Raji (cell line): ENCODE measurements around the gene UCK2.

Experiments
- POLR2A ChIP-seq: IDR thresholded peaks from 2 replicates; pipeline ENCODE4 v1.6.1; 2011; ENCODE audit warnings: low read depth, low read length, control low read depth; ENCODE audit not compliant: insufficient read depth

The UCK2 gene

DNA sequence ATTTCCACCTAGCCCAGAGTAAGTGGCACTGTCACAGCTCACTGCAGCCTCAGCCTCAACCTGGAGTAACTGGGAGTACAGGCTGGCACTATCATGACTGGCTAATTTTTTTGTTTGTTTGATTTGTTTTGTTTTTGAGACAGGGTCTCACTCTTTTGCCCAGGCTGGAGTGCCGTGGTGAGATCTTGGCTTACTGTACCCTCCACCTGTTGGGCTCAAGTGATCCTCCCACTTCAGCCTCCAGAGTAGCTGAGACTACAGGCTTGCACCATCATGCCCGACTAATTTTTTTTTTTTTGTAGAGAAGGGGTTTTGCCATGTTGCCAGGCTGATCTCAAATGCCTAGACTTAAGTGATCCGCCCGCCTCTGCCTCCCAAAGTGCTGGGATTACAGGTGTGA, 2.5 kb downstream of the UCK2 start:
- TF ChIP-seq POLR2A: no peak

DNA sequence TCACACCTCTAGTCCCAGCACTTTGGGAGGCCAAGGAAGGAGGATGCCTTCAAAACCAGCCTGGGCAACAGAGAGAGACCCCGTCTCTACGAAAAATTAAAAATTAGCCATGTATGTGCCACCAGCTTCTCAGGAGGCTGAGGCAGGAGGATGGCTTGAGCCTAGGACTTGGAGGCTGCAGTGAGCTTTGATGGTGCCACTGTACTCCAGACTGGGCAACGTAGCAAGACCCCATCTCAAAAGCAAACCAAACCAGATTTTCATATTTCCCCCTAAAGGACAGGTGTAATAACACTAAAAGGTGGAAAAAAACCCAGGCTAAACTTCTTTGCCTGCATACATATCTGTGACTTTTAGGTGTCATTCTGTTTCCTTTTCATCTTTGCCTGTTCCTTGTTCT, 3.7 kb downstream of the UCK2 start:
- no peak for TF ChIP-seq POLR2A

DNA sequence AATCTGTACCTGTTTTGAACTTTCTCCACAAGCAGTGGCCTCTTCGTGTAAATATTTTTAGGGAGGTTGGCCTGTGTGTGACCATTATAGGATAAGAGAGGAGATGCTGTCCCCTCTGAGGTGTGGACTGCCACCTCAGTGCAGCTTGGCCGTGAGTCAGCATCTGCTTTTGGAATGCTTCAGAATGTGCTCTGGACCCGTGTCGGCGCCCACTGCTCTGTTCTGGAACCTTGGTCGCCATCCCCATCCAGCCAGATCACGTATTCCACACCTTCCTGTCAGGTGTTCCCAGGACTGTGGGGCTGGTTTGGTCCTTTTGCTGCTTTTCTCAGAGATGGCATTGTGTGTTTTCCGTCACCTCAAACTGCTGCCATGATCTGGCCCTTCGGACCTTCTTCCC, 5.5 kb downstream of the UCK2 start:
- no peak for TF ChIP-seq POLR2A

DNA sequence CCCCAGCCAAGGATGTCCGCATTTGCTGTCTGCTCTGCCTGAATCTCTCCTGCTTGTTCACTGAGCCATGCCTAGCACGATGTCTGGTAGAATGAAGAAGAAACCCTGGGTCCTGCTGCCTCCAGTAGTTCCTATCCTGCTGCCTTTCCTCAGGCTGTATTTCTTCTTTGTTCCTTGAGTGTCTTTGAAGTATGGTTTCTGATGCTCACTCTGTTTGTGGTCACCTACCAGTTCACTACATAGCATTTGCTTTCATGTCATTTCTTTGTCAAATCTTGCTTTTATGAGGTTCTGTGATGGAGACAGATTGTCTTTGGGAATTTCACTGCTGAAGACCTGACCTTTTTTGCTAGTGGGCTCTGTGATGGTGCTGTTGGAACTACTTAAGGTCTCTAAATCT, 5.9 kb downstream of the UCK2 start:
- TF ChIP-seq POLR2A: no peak

DNA sequence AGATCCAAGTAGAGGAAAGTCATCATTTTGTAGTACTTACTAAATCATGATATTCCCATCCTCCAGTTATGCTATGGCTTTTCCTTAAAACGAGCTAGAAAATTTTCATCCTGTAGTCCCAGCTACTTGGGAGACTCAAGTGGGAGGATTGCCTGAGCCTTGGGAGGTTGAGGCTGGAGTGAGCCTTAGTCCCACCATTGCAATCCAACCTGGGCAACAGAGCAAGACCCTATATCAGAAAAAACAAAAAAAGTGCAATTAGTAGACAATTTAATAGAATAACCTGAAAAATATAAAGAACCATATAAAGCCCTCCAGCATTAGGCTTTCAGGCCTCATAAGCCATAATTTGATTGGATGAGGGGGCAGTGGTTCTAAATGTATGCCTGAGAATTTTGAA, 6.8 kb downstream of the UCK2 start:
- no peak for TF ChIP-seq POLR2A

DNA sequence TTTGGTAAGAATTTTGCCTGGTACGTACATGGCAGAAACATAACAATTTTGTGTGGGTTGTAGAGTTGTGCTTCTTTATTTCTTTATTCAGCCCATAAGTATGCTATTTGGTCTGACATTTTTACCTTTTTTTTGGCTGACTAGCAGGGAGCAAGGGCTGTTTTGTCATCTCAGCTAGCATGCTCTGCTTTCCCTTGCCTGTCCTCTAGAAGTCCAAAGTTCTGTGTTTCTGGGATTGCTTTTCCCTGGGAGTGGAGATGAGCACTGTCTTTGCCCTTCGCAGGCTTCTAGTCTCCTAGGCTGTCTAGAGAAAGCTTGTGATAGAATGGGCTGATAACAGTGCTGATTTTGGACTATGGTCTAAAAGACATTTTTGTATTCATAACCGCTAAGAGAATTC, 7.5 kb downstream of the UCK2 start:
- TF ChIP-seq POLR2A: no peak

DNA sequence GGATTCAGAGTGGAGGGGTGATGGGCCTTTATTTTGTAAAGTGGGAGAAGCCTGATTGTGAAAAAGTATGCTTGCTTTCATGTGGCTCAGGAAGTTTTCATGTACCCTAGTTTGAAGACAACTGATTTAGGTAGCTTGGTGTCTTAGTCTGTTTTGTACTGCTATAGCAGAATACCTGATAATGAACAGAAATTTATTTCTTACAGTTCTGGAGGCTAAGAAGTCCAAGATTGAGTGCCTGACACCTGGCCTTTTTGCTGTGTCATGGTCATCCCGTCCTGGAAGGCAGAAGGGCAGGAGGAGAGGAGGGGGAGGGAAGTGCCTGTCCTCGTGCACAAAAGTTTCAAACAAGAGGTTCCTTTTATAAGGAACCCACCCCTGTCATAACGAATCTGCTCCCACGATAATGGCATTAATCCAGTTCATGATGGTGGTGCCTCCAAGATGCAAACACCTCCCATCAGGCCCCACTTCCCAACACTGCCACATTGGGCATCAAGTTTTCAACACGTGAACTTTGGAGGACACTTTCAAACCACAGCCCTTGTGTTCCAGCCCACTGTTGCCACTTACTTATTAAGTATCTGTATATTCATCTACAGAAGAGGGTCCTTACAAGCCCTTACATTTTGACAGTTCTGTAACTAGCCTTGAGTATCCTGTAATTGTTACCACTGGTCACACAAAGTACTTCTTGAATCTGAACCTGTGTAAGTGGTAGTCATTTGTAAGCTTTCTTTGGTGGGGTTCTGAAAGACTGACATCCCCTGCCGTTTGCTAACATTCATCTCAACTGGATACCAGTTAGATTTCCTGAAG, 9.5 kb downstream of the UCK2 start:
- TF ChIP-seq POLR2A: no peak

DNA sequence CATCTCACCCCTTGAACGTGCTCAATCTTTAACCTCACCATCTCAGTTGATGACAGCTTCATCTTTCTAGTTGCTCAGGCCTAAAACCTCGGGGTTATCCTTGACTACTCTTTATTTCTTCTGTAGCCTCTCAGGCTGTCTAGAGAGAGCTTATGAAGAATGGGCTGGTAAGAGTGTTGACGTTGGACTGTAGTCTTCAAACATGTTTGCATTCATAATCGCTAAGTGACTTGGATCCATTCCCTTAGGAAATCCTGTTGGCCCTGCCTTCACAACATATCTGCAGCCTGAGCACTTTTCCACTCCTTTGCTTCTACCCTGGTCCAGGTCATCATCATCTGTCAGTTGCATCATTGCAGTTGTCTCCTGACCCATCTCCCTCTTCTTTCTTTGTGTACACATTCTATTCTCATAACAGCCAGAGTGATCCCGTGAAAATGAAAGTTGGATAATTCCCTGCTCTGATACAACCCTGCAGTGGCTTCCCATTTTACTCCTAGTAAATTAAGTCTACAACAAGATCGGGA, 10.5 kb downstream of the UCK2 start:
- no peak for TF ChIP-seq POLR2A

DNA sequence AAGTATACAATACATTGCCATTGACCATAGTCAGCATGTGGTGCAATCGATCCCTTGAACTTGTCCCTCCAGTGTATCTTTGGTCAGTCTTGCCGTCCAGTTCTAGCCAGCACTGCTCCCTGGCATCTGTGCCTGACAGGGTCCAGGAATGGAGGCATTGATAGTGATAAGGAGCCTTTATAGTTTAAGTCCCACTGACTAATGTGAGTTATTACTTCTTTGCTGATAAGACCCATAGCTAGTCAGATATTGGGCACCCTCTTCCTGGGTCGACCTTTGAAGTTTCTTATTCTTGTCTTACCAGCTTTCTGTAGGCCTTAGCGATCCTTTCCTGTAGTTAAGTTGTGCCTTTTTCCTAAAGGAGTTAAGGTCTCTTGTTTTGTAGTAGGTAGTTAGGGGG, 13.0 kb downstream of the UCK2 start:
- TF ChIP-seq POLR2A: no peak

DNA sequence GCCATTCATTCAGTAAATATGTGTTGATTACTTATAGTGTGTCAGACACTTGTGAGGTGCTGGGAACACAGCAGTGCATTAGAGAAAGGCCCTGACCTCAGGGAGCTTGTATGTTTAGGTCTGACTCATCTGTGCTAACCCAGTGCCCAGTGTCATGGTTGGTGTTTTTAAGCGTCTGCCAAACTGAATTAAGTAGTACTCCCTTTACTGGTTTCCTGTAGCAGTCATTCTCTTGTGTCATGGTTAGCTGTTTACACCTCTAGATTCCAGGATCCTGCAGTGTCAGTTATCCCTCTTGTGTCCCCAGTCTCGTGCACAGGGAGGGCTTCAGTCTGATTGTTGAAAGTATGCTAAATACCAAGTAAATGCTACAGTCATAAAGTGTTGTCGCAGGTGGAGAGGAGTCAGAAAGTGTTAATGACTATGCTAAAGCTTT, 14.2 kb downstream of the UCK2 start:
- no peak for TF ChIP-seq POLR2A

DNA sequence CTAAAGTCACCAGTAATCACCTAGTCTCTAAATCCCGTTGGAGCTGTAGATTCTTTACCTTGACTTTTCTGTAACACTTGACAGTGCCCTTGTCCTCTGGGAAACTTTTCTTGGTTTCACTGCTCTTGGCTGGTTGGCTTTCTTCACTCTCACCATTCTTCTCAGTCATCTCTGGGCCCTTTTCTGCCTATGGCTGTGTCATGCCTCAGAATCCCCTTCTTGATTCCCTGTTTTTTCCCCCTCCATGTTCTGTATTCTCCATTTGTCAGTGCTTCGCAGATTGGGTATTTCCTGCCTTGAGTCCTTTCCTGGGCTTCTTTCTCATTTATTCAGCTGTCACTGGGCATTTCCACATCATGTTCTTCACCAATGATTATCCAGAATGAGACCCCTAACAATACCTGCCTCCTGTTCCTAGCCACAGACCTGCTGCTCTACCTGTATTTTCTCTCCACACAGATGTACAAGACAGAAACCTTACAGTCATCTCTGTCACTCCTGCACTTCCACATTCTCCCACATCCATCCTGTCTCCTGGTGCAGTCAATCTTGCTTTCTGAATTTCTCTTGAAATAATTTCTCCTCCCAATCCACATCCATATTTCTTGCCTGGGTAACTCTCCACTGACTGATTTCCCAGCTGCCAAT, 14.7 kb downstream of the UCK2 start:
- TF ChIP-seq POLR2A: no peak

DNA sequence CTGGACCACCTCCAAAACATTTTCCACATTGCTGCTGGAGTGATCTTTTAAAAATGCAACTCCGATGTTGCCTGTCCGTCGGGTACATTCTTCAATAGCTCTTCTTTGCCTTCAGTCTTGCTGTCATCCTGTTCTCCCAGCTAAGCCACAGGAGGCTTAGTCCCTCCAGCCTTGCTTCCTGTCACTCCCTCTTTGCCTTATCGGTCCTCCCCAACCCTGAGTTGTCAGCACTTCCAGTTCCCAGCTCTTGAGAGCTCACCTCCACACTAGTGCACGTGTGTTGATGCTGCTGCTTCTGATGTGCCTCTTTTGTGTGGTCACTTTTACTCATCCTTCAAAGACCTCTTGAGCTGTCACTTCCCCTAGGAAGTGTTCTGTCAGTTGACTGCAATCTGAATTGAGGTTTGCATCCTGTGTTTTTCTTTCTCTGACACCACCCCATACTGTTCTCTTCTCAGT, 15.3 kb downstream of the UCK2 start:
- TF ChIP-seq POLR2A: no peak

DNA sequence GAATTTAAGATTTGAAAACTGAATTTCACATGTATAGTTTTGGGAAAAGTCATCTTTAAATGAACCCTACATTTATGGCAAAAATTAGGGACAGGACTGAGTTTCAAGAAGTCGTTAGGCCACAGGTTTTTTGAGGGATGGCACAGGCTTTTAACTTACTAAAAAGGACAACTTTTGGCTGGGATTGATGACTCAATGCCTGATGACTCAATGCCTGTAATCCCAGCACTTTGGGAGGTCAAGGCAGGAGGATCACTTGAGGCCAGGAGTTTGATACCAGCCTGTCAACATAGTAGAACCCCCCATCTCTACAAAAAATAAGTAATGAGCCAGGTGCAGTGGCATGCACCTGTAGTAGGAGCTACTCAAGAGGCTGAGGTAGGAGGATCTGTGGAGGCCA, 15.9 kb downstream of the UCK2 start:
- TF ChIP-seq POLR2A: no peak

DNA sequence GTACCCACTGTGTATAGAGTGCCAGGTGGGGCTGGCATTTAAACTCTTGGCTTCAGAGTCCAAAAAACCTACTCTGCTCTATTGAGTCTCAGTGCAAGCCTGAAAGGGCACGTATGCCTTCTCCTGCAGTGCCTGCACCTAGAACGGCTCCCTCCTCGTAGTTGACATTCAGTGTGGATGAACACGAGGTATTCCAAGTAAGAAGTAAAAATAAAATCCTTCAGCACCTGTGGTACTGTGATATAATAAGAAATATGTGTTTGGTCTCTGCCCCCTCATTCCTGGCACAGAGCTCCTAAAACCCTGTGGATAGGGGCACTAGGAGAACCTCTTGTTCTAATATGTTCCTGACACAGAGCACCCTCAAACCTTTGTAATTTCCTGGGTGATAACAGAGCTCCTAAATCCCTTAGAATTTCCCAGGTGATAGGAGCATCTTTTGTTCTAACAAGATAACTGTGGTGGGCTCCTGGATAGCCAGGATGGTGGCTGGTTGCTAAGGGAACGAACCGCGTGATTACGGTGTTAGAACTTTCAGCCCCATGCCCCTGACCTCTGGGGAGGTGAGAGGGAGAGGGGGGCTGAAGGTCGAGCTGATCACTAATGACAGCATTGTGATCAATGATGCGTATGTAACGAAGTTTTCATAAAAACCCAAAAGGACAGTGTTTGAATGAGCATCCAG, 16.8 kb downstream of the UCK2 start:
- TF ChIP-seq POLR2A: no peak

DNA sequence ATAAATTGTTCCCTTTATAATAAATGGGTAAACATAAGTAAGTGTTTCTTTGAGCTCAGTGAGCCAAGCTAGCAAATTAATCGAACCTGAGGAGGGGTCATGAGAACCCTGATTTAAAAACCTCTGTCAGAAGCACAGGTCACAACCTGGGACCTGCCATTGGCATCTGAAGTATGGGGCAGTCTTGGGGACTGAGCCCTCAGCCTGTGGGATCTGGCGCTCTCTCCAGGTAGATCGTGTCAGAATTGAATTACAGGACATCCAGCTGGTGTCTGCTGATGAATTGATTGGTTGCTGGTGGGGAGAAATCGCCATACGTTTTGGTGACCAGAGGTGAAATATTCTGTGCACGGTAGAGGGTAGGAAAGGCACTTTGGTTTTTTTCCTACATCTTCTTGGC, 17.5 kb downstream of the UCK2 start:
- no peak for TF ChIP-seq POLR2A

DNA sequence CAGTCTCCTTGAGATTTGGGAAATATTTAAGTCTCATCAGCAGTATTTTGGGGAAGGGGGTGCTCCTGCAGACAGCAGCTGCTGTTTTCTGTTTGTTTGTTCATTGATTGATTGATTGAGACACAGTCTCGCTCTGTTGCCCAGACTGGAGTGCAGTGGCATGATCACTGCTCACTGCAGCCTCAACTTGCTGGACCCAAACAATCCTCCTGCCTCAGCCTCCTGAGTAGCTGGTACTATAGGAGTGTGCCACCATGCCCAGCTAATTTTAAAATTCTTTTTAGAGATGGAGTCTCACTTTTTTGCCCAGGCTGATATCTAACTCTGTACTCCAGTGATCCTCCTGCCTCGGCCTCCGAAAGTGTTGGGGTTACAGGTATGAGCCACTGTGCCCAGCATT, 18.2 kb downstream of the UCK2 start:
- no peak for TF ChIP-seq POLR2A
